Ammon's horn (tissue), 1 donor: ENCODE results near the gene RASL10A.
"Not testable (repeated sequence)": the region's sequence is repeated elsewhere in the genome, so short reads cannot be mapped to it uniquely, and the experiment has no call there.

Experiments used
- DNase-seq: peaks from one replicate; pipeline ENCODE4 v3.0.0-alpha.2; 2016; ENCODE audit warnings: low spot score

Gene RASL10A

GRCh38 chr22:29315286-29316140, at the start of gene RASL10A:
TSS of gene RASL10A (minus strand) at chr22:29315697. CDS start at chr22:29315246, 451 bp downstream.
- DNase-seq, result no peak

GRCh38 chr22:29359469-29359868, 44.0 kb upstream of the RASL10A start:
- DNase-seq, result peak; percentile 73

- DNase-seq, result not testable (repeated sequence)
Observed at GRCh38 chr22:29357193-29357890, 41.8 kb upstream of the RASL10A start.

DNA sequence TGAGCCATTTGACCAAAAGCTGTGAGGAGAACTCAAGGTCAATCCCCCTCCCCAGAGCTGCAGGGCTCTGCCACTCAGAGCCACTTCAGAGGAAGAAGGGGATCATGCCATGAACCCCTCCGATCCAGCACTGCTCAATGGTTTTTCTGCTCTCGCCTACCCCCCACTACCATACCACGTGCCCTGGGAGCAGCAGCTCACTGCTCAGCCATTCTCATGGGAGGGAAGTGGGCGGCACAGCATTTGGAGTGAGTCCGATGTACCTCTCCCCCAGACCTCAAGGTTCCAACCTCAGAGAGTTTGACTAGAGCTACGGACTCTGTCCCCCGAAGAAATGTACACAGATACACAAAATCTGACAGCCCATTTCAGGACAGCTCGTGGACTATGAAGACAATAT, 38.4 kb upstream of the RASL10A start:
- DNase-seq, result no peak

DNA sequence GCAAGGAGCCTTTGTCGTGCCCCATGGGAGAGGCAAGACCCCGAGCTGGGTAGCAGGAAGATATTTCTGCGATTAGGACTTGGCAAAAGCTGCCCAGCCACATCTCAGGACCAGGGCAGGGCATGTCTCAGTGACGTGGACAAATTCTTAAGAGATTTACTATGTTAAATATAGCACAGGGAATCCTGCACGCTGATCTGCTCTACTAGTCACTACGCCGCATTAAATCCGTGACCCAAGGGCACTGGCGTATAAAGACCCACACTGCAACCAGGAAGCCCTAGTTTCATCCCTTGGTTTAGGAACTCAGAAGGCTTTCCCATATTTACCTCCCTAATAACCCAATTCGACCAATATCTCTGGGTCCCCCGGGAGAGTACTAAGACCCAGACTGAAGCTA, 37.8 kb upstream of the RASL10A start:
- no peak for DNase-seq

- no peak for DNase-seq
Observed at GRCh38 chr22:29352778-29353177, 37.3 kb upstream of the RASL10A start.

GRCh38 chr22:29351891-29352290, 36.4 kb upstream of the RASL10A start:
- DNase-seq, result no peak

DNA sequence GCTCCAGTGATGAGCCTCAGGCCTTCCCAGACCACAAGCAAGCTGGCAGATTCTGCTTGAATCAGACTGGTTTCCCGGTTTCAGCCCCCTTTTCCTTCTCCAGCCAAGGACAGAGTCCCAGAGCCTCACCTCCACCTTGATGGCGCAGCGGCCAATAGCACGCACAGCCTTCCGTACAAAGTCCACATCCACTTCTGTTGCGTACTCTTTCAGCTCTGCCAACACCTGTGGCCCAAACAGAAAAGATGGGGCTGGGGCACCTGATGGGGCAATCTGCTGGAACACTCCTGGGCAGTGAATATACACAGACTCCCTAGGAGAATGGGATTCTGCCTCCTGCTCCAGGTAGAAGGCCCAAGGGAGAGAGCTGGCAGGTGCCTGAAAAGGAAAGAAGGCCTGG, 35.5 kb upstream of the RASL10A start:
- DNase-seq, result no peak

DNA sequence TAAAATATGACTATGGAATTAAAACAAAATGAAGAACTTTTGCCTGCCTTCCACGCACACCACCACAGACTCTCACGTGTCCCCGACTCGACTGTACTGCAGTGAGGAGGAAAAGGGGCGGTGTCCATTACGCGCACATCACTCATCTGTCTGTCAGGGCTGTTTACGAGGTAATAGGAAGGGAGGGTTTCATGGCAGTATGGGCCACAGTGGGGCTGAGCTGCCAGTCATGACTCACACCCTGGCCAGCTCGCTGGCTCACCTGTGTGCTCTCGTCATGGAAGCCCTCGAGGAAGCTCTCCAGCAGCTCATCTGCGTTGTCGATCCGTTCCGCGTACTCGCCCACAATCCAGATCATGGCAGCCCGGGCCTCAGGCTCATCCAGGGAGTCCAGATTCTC, 33.5 kb upstream of the RASL10A start:
- no peak for DNase-seq

DNA sequence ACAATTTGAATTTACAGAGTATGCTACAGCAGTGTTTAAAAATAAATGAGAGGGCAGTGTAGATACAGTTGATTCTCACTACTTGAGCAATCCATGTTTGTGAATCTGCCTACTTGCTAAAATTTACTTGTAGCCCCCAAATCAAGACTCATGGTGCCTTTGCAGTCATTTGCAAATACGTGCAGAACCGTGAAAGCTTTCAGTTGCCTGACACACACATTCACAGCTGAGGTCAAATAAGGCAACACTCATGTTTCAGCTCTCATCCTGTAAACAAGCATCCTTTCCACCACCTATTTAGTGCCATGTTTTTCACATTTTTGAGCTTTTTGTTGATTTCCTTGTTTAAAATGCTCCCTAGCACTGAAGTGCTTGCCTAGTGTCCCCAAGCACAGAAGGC, 32.5 kb upstream of the RASL10A start:
- DNase-seq, result no peak

DNA sequence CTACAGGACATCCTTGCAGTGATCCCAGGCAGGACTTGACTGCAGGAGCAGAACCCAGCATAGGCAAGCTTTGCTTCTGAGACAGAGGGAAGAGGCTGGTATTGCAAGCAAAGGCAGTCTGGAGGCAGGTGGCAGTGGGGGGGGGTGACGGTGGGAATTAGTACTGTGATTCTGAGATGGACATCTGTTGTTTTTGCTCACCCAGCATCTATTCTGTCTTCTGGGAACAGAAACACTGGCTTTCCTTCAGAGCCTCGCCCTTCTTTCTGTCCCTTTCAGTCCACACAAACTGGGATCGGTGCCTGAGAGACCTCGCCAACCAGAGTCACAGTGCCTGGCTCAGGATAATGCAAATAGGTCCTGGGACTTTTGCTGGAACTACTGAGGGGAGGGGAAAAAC, 31.2 kb upstream of the RASL10A start:
- peak; percentile 83 for DNase-seq

GRCh38 chr22:29345932-29346331, 30.4 kb upstream of the RASL10A start:
- peak; percentile 60 for DNase-seq

GRCh38 chr22:29344889-29345288, 29.4 kb upstream of the RASL10A start:
- not testable (repeated sequence) for DNase-seq

DNA sequence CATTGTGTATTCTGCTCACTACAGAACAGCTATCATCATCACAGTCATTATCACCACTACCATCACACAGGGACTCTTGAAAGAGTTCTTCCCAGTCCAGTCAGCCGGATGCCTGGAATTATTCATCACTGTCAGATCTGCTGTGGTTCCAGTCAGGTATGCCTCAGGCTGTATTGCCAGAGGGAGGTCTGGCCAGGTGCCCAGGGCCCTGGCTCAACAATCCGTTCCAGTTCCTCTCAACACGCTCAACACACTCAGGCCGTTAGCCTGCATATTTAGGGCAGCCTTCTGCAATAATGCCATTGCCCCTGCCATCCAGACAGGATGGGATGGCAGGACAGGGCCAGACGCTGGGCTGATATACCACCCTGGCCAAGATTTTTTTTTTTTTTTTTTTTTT, 28.6 kb upstream of the RASL10A start:
- DNase-seq, result peak; percentile 56

DNA sequence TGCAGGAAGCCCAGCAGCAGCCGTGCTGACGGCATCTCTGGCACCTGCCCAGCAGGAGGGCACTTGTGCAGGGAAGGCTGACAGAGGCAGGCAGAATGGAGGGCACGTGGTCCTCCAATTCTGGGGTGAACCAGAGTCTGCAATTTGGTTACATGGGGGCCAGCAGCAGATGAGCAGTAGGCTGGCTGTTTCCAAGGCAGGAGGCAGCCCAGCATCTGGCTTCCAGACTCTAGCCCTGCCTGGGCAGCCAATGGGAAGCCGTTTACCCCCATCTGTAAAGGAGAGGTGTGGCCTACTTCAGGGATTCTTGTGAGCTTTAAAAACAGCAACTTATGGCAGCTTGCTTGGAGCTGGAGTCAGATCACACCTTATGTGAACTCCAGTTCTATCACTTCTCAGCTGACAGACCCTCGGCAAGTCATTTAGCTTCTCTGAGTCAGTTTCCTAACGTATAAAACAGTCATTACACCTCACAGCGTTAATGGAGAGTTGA, 27.9 kb upstream of the RASL10A start:
- peak; percentile 59 for DNase-seq

GRCh38 chr22:29342577-29343312, 27.2 kb upstream of the RASL10A start:
- no peak for DNase-seq

DNA sequence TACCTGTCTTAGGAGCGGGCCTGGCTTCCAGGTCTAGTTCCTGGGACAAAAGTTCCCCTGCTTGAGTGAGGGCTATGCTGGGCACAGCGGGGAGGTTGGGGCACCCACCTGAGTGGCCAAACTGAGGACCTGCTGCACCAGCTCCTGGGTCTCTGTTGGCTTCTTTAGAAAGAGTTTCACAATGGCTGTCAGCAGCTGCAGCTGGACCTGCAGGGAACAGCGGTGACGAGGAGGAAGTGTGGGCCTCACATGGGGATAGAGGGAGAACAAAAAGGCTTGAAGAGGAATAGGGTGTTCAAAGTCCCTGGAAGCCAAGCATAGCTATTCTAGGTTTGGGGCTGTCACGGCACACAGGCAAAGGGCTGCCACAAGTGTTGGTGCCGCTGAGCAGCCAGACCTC, 26.7 kb upstream of the RASL10A start:
- DNase-seq, result no peak

DNA sequence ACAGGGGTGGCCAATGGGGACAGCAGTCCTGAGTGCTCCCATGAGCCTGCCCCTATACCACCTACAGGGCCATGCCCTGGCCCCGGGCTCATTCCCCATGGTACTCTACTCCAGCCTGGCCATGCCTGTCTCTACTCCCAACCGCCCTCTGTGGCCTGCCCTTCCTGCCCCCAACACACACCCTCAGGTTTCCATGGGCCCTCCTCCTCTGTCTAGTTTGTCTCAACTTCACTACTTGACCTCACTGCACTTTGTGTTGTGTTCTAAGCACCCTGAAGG, 26.3 kb upstream of the RASL10A start:
- DNase-seq, result no peak

- DNase-seq, result no peak
Observed at GRCh38 chr22:29341056-29341848, 25.8 kb upstream of the RASL10A start.

DNA sequence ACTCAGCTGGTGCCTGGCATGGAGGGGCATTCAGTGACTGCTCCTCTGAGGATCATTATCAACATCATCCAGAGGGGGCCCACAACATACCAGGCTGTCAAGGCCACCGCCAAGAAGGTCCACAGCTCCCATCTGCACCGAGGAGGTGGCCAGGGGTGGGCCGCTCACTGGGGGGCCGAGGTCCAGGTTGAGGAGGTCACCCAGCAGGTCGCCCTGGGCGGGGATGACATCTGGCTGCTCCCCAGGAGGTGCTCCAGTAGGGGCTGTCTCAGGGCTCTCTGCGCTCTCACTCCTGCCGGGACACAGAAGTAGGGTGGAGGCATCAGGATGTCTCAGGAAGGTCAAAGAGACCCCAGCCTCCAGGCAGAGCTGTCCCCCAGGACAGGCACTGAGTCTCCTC, 25.1 kb upstream of the RASL10A start:
- DNase-seq, result no peak

GRCh38 chr22:29339381-29340235, 24.1 kb upstream of the RASL10A start:
- no peak for DNase-seq
